Loucy (cell line): ENCODE results near the gene FLVCR1.

Experiments
- H2AFZ ChIP-seq: fragments of 200-600 bp; sonication (generic); 2 replicates; pipeline ENCODE4 v1.6.0; 2016; ENCODE audit warnings: antibody characterized with exemption, mild to moderate bottlenecking, low read length, moderate library complexity
- H3F3A ChIP-seq: fragments of 200-600 bp; 2 replicates; pipeline ENCODE4 v1.6.0; 2016; ENCODE audit warnings: antibody characterized with exemption, low read depth, mild to moderate bottlenecking
- H3K27me3 ChIP-seq: fragments of 200-600 bp; sonication (generic); 2 replicates; pipeline ENCODE4 v1.6.1; 2014; ENCODE audit warnings: low read length, mild to moderate bottlenecking; ENCODE audit not compliant: insufficient read depth, poor library complexity, severe bottlenecking
- H3K36me3 ChIP-seq: fragments of 200-600 bp; sonication (generic); 2 replicates; pipeline ENCODE4 v1.6.1; 2016; ENCODE audit warnings: low read length; ENCODE audit not compliant: insufficient read depth
- H3K4me1 ChIP-seq: fragments of 200-600 bp; sonication (generic); 2 replicates; pipeline ENCODE4 v1.5.1; 2014; ENCODE audit warnings: low read length, mild to moderate bottlenecking; ENCODE audit not compliant: insufficient read depth, poor library complexity, severe bottlenecking
- H3K4me2 ChIP-seq: fragments of 200-600 bp; sonication (generic); 2 replicates; pipeline ENCODE4 v1.6.0; 2014; ENCODE audit warnings: antibody characterized with exemption, low read length, low read depth, mild to moderate bottlenecking; ENCODE audit not compliant: poor library complexity, severe bottlenecking
- H3K4me3 ChIP-seq: fragments of 200-600 bp; sonication (generic); 2 replicates; pipeline ENCODE4 v1.5.1; 2014; ENCODE audit warnings: low read length, mild to moderate bottlenecking, mixed read lengths; ENCODE audit not compliant: poor library complexity, severe bottlenecking
- H3K79me2 ChIP-seq: fragments of 200-600 bp; sonication (generic); 2 replicates; pipeline ENCODE4 v1.6.1; 2014; ENCODE audit warnings: low read length; ENCODE audit not compliant: insufficient read depth
- H3K9ac ChIP-seq: fragments of 200-600 bp; sonication (generic); 2 replicates; pipeline ENCODE4 v1.6.0; 2014; ENCODE audit warnings: mild to moderate bottlenecking, low read depth, low read length, moderate library complexity; ENCODE audit not compliant: poor library complexity, severe bottlenecking
- H3K9me2 ChIP-seq: fragments of 200-600 bp; sonication (generic); replicated peaks from 2 replicates; pipeline ENCODE4 v1.6.1; 2016; ENCODE audit warnings: low read depth, low read length, mixed read lengths
- H3K9me3 ChIP-seq: fragments of 200-600 bp; sonication (generic); 2 replicates; pipeline ENCODE4 v1.6.1; 2014; ENCODE audit warnings: mild to moderate bottlenecking, antibody characterized with exemption, low read length, low read depth; ENCODE audit not compliant: insufficient read depth
- H4K20me1 ChIP-seq: fragments of 200-600 bp; sonication (generic); 2 replicates; pipeline ENCODE4 v1.6.0; 2014; ENCODE audit warnings: antibody characterized with exemption, low read length, mild to moderate bottlenecking; ENCODE audit not compliant: insufficient read depth, poor library complexity, severe bottlenecking
- CTCF ChIP-seq: fragments of 200-600 bp; sonication (generic); conservative IDR thresholded peaks from 2 replicates; pipeline ENCODE4 v1.5.1; 2014; ENCODE audit warnings: mild to moderate bottlenecking, antibody characterized with exemption, low read length
- EZH2phosphoT487 ChIP-seq: fragments of 200-600 bp; IDR thresholded peaks from 2 replicates; pipeline ENCODE4 v1.6.1; 2018; ENCODE audit warnings: antibody characterized with exemption, mild to moderate bottlenecking, moderate library complexity, borderline replicate concordance

The FLVCR1 gene

GRCh38 chr1:212935387-212935981, 77.4 kb downstream of the FLVCR1 start:
- Histone ChIP-seq H3K9ac (no peak overlapping the region), H3K4me2 (no peak overlapping the region), H3K9me3 (no peaks in the 10 kb centered on the region), H3K4me1 (peaks cover 9% of the 10 kb centered on the region), H3K9me2 (no peaks in the 10 kb centered on the region), H3K79me2 (no peaks in the 10 kb centered on the region), H4K20me1 (no peaks in the 10 kb centered on the region), H3F3A (no peaks in the 10 kb centered on the region), H2AFZ (no peak overlapping the region), H3K4me3 (no peak overlapping the region), H3K27me3 (no peaks in the 10 kb centered on the region), H3K36me3 (no peaks in the 10 kb centered on the region)
- TF ChIP-seq EZH2phosphoT487 (no peak), CTCF (no peak)

GRCh38 chr1:212937034-212937433, 79.0 kb downstream of the FLVCR1 start:
- no peak overlapping the region for H3K4me2 ChIP-seq
- H3K36me3 ChIP-seq: no peaks in the 10 kb centered on the region
- no peaks in the 10 kb centered on the region for H3K27me3 ChIP-seq
- no peak overlapping the region for H2AFZ ChIP-seq
- H3K79me2 ChIP-seq: no peaks in the 10 kb centered on the region
- H3K4me3 ChIP-seq: no peak overlapping the region
- H3K9me3 ChIP-seq: no peaks in the 10 kb centered on the region
- no peak overlapping the region for H3K9ac ChIP-seq
- H3K4me1 ChIP-seq: peaks cover 9% of the 10 kb centered on the region
- H3F3A ChIP-seq: no peaks in the 10 kb centered on the region
- TF ChIP-seq EZH2phosphoT487 (no peak), CTCF (no peak)
- no peaks in the 10 kb centered on the region for H4K20me1 ChIP-seq
- no peaks in the 10 kb centered on the region for H3K9me2 ChIP-seq

- Histone ChIP-seq H3F3A (no peaks in the 10 kb centered on the region), H3K36me3 (no peaks in the 10 kb centered on the region), H3K4me1 (peaks cover 9% of the 10 kb centered on the region), H3K4me2 (no peak overlapping the region), H3K9me3 (no peaks in the 10 kb centered on the region), H3K4me3 (no peak overlapping the region), H4K20me1 (no peaks in the 10 kb centered on the region), H2AFZ (no peak overlapping the region), H3K9ac (no peak overlapping the region), H3K27me3 (no peaks in the 10 kb centered on the region), H3K9me2 (no peaks in the 10 kb centered on the region), H3K79me2 (no peaks in the 10 kb centered on the region)
- TF ChIP-seq CTCF: no peak
Observed at GRCh38 chr1:212938846-212939245, 80.8 kb downstream of the FLVCR1 start.
